NCI-H128 (cell line): ENCODE data around the gene ARVCF.

Experiments
- DNase-seq: peaks from one replicate; lab custom pipeline; 2025; ENCODE audit not compliant: unreplicated experiment; lab: John Stamatoyannopoulos, UW

Gene ARVCF

GRCh38 chr22:20000246-20001081, 16.2 kb downstream of the ARVCF start:
- DNase-seq: no peak

GRCh38 chr22:19998991-19999820, 17.4 kb downstream of the ARVCF start:
- no peak for DNase-seq

GRCh38 chr22:19998232-19998951, 18.2 kb downstream of the ARVCF start:
- no peak for DNase-seq

GRCh38 chr22:19997561-19998231, 18.9 kb downstream of the ARVCF start:
- no peak for DNase-seq

GRCh38 chr22:19996694-19997384, 19.8 kb downstream of the ARVCF start:
- DNase-seq: no peak

GRCh38 chr22:19995611-19996339, 20.8 kb downstream of the ARVCF start:
- no peak for DNase-seq

GRCh38 chr22:19994851-19995610, 21.6 kb downstream of the ARVCF start:
- DNase-seq: no peak

GRCh38 chr22:19993926-19994325, 22.7 kb downstream of the ARVCF start:
- DNase-seq: no peak

GRCh38 chr22:19992921-19993355, 23.7 kb downstream of the ARVCF start:
- no peak for DNase-seq

GRCh38 chr22:19992481-19992911, 24.1 kb downstream of the ARVCF start:
- no peak for DNase-seq

GRCh38 chr22:19991645-19992451, 24.8 kb downstream of the ARVCF start:
- no peak for DNase-seq

- DNase-seq: no peak
Measured at GRCh38 chr22:19991395-19991644, 25.3 kb downstream of the ARVCF start.

GRCh38 chr22:19990609-19991394, 25.8 kb downstream of the ARVCF start:
- DNase-seq: no peak

GRCh38 chr22:19990188-19990587, 26.4 kb downstream of the ARVCF start:
- no peak for DNase-seq

- no peak for DNase-seq
Measured at GRCh38 chr22:19989725-19990067, 26.9 kb downstream of the ARVCF start.

GRCh38 chr22:19988965-19989724, 27.5 kb downstream of the ARVCF start:
- no peak for DNase-seq

GRCh38 chr22:19988331-19988808, 28.3 kb downstream of the ARVCF start:
- DNase-seq: no peak
